ENCODE data around the gene OR52J3.

- TF ChIP-seq MYC (IDR thresholded peaks at IDR 0.05; ENCODE audit: low read depth, low read length) (no peak), JUN (IDR thresholded peaks at IDR 0.05; ENCODE audit: borderline replicate concordance, insufficient read depth, insufficient read length, low read depth) (no peak), POLR2A (IDR thresholded peaks at IDR 0.05; ENCODE audit: low read depth, low read length) (no peak), CTCF (IDR thresholded peaks at IDR 0.05; ENCODE audit: extremely low read depth in 1 of 2, insufficient read depth in 1 of 2, low read depth in 1 of 2, low read length in 2 of 2) (peak; percentile 27 to 47), POLR2AphosphoS5 (IDR thresholded peaks at IDR 0.05; ENCODE audit: insufficient read depth, low read depth, low read length) (no peak)
These were observed 41.7 kb upstream of the OR52J3 start for GRCh38 chr11:5004424-5005274.
